ENCODE measurements around the gene PKN2.
"Not testable (repeated sequence)": the region's sequence is repeated elsewhere in the genome, so short reads cannot be mapped to it uniquely, and the experiment has no call there.

Gene PKN2

DNA sequence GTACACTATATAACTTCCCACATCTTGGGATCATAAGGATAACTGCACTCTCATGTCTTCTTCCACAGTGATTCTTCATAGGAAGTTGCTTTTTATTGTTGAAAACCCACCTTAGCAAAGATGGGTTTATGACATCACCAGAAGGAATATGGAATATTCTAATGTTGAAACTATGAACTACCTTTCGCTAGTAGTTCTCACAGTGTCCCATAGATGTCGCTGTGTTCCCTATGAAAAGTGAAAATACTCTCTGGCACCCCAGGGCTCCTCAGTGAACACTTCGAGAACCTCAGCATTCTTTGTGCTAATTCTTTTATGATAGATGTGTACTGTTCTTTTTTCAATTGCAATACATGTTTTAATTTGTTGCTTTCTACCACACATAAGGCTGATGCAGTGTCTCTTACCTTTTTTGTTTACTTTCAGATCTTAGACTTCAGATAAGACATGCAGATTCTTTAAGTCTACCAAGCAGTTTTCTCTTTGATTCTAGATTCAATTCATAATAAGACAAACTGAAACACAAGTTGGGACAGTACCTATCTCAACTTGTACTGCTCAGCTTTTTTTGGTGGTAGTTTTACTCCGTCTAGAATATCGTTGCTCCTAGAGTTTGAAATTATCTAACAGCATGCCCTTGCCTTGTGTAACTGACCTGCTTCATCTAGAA, 116.4 kb downstream of the PKN2 start:
- DNase-seq = peak; percentile 71

- no peak for DNase-seq
Measured at GRCh38 chr1:88801575-88802208, 117.6 kb downstream of the PKN2 start.

GRCh38 chr1:88802404-88802803, 118.3 kb downstream of the PKN2 start:
- no peak for DNase-seq

DNA sequence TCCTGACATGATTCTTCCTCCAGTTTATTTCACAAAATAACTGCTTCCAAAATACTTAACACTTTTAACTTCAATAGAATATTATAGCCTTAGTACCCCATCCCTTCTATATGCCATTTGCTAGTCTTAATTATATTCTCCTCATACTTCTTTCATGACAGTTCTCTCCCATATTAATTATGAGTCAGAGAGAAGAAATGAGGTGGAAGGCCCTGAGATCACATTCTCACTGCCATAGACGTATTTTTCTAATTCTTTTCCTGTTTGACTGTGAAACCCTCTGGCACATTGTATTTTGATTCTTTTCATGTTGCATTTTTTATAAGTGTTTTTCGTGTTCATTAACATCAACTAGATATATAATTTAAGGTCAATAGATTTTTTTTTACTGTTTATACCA, 118.9 kb downstream of the PKN2 start:
- DNase-seq = no peak

- DNase-seq = no peak
Measured at GRCh38 chr1:88803444-88803843, 119.4 kb downstream of the PKN2 start.

DNA sequence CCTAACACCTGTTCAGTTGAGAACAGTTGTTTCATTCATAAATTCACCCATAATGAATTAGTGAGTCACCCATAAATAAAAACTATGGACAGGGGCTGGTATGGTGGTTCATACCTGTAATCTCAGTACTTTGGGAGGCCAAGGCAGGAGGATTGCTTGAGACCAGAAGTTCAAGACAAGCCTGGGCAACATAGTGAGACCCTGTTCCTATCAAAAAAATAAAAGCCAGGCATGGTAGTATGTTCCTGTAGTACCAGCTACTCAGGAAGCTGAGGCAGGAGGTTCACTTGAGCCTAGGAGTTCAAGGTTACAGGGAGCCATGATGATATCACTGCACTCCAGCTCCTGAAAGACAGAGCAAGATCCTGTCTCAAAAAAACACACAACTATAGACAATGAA, 128.3 kb downstream of the PKN2 start:
- no peak for DNase-seq

- no peak for DNase-seq
Measured at GRCh38 chr1:88813471-88813870, 129.4 kb downstream of the PKN2 start.

DNA sequence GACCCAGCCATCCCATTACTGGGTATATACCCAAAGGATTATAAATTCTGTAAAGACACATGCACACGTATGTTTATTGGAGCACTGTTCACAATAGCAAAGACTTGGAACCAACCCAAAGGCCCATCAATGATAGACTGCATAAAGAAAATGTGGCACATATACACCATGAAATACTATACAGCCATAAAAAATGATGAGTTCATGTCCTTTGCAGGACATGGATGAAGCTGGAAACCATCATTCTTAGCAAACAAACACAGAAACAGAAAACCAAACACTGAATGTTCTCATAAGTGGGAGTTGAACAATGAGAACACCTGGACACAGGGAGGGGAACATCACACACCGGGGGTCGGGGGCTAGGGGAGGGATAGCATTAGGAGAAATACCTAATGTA, 135.6 kb downstream of the PKN2 start:
- DNase-seq = not testable (repeated sequence)

DNA sequence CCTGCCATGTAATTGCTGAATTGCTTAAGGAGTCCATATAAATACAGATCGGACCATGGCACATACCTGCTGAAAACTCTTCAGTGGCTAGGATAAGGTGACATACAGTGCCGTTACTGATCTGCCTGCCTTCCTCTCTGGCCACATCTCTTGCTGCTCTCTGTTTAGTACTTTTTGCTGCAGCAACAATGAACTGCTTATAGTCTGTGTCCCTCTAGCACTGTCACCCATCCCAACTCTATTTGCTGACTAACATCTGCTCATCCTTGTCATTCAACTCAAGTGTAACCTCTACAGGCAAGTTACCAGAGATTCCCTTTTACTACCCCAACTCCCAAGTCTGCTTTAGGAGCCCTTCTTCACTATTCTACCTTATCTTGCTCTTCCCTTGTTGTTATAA, 141.6 kb downstream of the PKN2 start:
- DNase-seq = no peak

DNA sequence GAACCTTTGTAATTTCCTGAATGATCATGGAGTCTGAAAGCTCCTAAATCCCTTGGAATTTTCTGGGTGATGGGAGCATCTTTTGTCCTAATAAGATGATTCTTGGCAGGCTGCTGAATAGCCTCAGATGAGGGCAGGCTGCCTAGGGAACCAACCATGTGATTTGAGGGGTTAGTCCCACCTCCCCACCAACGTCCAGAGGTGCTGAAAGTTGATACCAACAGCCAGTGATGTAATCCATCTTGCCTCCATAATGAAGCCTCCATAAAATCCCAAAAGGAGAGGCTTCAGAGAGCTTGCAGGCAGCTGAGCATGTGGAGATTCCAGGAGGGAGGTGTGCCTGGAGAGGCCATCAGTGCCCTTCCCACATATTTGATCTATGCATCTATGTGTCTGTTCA, 163.6 kb downstream of the PKN2 start:
- DNase-seq = no peak

DNA sequence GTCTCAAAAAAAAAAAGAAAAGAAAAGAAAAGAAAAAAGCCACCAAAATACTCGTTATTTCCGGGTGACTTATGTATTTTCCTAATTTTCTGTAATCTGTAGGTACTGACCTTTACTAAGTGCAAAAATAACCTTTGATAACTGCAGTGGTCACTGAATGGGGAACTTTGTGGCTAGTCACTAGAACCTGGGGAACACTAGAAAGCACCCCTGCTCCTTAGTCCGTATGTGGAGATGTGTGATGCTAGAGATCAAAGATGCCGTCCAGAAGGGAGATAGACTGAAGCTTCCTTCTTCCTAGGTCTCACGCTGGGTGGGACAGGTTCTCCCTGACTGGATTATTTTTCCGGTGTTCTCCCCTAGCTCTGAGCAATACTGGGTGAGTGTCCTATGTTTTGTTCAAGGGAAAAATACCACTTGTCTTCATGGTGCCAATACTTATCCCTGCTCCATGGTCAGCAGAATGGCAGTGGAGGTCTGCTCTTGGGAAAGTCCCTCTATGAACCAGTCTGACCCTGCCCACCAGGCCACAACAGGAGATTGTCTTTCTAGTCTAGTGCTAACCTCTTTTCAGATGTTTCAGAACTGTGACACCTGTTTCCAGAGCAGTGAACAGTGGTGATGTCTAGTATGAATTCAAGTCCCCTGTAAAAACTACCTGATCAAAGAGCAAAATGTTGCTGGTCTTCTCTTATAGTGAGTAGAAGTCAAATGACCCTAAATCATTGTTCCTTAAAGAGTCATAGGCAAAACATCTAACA, 167.4 kb downstream of the PKN2 start:
- no peak for DNase-seq

DNA sequence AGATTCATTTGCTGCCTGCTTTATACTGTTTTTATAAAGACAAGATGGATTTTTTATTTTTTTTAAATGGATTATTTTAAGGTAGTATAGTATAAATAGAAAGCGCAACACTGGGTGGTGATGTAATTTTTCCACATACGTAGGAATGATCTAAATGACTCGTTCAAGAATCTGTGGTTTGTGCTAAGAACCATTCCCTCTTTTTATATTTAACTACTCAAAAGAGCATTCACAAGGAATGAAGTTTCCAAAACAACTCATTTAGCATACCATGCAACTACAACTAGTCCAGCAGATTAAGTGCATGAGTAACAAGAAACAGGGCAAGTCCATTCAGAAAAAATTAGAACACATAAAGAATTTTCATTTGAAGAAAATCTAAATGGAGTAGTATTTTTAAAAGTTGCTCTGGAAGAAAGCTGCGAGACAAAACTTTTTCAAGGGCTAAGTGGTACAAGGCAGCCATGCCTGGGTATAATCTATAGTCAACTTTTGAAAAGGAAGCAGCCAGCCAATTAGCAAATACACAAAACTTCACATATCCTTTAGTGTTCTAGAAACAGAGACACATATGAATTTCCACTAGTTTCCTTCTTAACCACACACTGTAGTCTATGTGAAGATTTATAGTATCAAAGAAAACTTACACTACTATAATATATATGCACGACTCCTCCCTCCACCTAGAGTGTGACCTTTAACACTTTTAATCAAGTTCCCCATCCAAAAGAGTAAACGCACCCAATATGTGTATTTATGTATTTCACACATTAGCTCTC, 183.9 kb downstream of the PKN2 start:
- no peak for DNase-seq

DNA sequence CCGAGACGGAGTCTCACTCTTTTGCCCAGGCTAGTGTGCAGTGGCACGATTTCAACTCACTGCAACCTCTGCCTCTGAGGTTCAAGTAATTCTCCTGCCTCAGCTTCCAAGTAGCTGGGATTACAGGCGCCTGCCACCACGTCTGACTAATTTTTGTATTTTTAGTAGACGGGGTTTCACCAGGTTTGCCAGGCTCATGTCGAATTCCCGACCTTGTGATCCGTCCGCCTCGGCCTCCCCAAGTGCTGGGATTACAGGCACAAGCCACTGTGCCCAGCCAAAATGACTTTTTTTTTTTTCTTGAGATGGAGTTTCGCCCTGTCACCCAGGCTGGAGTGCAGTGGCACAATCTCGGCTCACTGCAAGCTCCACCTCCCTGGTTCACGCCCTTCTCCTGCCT, 185.6 kb downstream of the PKN2 start:
- not testable (repeated sequence) for DNase-seq

GRCh38 chr1:88873737-88874349, 189.8 kb downstream of the PKN2 start:
- DNase-seq = no peak

- DNase-seq = no peak
Measured at GRCh38 chr1:88875595-88875994, 191.5 kb downstream of the PKN2 start.

DNA sequence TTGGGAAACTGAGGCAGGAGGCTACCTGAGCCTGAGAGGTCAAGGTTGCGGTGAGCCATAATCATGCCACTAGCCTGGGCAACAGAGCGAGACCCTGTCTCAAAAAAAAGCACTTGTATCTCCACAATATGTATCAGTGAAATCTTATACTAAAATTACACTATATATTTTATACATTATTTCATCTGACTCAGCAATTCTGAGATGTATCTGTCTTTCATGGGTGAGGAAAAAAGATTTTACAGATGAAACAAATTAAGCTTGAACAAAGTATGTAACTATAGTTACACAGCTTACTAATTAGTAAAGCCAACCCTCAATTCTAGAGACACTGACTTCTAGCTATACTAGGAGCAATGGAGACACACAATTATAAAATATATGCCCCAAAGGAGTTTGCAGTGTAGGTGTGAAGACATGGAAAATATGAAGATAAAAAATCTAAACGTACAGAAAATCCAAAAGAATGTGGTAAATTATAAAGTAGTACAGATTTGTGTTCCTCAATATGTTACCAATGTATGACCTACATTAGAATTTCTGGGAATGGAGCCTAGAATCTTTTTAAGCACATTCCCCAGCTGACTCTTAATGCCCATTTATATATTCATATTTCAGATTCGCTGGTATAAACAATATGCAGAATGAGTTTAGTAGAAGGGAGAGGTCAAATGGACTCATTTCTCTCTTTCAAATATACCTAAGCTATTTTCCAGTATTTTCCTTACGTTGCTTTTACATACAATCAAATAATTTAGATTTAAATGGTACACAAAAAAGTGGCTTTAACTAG, 192.7 kb downstream of the PKN2 start:
- no peak for DNase-seq

- peak; percentile 24 for DNase-seq
Measured at GRCh38 chr1:88877382-88877825, 193.3 kb downstream of the PKN2 start.

DNA sequence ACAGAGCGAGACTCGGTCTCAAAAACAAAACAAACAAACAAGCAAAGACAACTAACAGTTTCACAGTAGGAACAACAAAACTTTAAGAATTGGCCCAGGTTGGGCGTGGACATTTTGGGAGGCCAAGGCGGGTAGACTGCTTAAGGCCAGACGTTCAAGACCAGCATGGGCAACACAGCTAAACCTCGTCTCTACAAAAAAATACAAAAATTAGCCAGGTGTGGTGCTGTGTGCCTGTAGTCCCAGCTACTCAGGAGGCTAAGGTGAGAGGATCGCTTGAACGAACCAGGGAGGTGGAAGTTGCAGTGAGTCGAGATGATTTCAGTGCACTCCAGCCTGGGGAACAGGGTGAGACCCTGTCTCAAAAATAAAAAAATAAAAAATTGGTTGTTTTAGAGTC, 193.8 kb downstream of the PKN2 start:
- DNase-seq = no peak

DNA sequence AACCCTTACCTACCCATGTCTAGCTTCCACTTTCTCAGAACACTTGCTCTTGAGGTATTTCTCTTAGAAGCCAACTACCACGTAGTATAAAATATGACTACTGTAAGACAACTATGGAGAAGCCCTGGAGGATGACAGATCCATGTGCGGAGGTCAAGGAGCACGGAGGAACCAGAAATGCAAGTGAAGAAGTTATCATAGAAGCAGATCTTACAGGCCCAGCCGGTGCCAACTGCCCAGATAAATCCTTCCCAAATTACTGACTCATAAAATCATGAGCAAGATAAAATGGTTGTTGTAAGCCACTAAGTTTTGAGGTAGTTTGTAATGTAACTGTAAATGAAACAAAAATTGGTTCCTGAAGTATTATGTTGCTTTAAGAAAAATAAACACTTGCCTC, 194.7 kb downstream of the PKN2 start:
- DNase-seq = no peak

DNA sequence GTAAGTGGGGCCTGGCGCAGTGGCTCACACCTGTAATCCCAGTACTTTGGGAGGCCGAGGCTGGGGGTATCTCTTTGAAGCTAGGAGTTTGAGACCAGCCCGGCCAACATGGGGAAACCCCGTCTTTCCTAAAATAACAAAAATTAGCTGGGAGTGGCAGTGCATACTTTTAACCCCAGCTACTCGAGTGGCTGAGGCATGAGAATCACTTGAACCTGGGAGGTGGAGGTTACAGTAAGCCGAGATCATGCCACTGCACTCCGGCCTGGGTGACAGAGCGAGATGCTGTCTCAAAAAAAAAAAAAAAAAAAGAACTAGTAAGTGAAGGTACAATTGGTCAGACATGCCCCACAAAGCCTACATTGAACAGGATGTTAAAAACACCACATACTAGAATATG, 196.6 kb downstream of the PKN2 start:
- not testable (repeated sequence) for DNase-seq

GRCh38 chr1:88883156-88883555, 199.1 kb downstream of the PKN2 start:
- no peak for DNase-seq

Data from CD4-positive, alpha-beta T cell treated with Interleukin-4 for 4 hours (primary cell).